ENCODE results near the gene CD79B. TPM values are rescaled to one million over a fixed set of nuclear protein-coding genes. Genes with fewer than 3 reads are reported as not detected.

Gene CD79B
- total and polyA plus RNA-seq, 2 of the 13 experiments (the other 11 are each of a cell fraction or from before 2014, with no cell fraction given): not detected

DNA sequence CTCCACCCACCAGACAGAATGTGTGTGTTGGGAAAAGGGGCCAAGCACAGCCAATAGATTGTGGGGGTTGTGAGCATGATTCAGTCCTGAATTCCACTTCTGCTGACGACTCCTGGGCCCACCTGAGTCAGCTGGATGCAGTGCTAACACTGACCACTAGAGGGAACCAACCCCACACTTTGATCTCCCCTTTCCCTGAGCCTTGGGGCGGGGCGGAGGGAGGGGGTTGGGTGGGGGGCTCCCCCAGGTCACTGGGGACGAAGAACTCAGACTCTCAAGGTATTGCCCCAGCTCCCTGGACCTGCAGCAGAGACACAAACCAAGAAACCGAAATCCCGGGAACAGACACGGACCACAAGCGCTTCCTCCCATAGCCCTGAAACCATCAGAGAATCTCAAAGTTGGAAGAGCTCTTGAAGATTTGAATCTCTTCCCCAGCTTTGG is 20.5 kb downstream of the CD79B start:
- BruUV-seq (replicated peaks): no TSS peak
- no peak overlapping the region for H3K4me3 ChIP-seq (replicated peaks in 1 of 3; ENCODE audit: insufficient read depth in 1 of 3, low read depth in 2 of 3, low read length in 3 of 3)
- H3K9ac ChIP-seq (ENCODE audit: insufficient read depth, low read depth, low read length): no peak overlapping the region
- FAIRE-seq (no peak), ATAC-seq (peak; percentile 80), DNase-seq (ENCODE audit: low spot score) (no peak)
- no peak overlapping the region for H3K4me2 ChIP-seq (ENCODE audit: low read depth, low read length)
- ChIA-PET POLR2A (interaction anchor here (1.7 kb wide), 1 partner anchor 138 kb away, joined by 5 read pairs; the partner anchor contains the start of genes CCDC47 and DDX42), CTCF (ENCODE audit: low intra/inter-chr PET ratio, low total read pairs) (interaction anchor here (1.0 to 2.2 kb wide), 5 partner anchors 35 to 114 kb away, joined by 3 to 10 read pairs (median 6); no protein-coding TSS in a partner anchor)
- H2AFZ ChIP-seq (ENCODE audit: low read length): no peak overlapping the region
- no peak overlapping the region for H3K27ac ChIP-seq (ENCODE audit: extremely low read length, insufficient read depth, low read length)
- in situ Hi-C loops (cut with HindIII; ENCODE audit: extremely low pct_ligation_motif_present, low pct_unique_long_range_greater_than_20kb) (loop anchor here (5.0 kb wide), 1 partner anchor 36 kb away; no protein-coding TSS in a partner anchor), intact Hi-C loops (cut with micrococcal nuclease; ENCODE audit: unreplicated experiment) (loop anchor here (1.0 to 10.0 kb wide), 2 partner anchors 40 to 223 kb away; partner anchors contain the start of gene ERN1)
- no peaks in the 10 kb centered on the region for H3K36me3 ChIP-seq (replicated peaks in 1 of 2; ENCODE audit: control insufficient read depth in 1 of 2, insufficient read depth in 2 of 2, low read length in 2 of 2)
- H4K20me1 ChIP-seq (ENCODE audit: insufficient read depth, low read length): no peaks in the 10 kb centered on the region
- WGBS (ENCODE audit: low lambda C conversion rate): 34% methylated on average over 8 of the region's 8 CpGs
- no peaks in the 10 kb centered on the region for H3K9me3 ChIP-seq (ENCODE audit: low read length)
- no peaks in the 10 kb centered on the region for H3K79me2 ChIP-seq (ENCODE audit: insufficient read depth, low read length)
- peaks cover 4 to 53% of the 10 kb centered on the region in 2 experiments; a peak in 4 of 5 replicates for H3K27me3 ChIP-seq (ENCODE audit: control insufficient read depth in 1 of 2, insufficient read depth in 2 of 2, low read length in 2 of 2)
- H3K4me1 ChIP-seq (ENCODE audit: insufficient read depth, low read length): peaks cover 10% of the 10 kb centered on the region
- TF ChIP-seq MYNN (CRISPR knock-in tag; IDR thresholded peaks at IDR 0.05; ENCODE audit: low read depth) (no peak), ZSCAN9 (CRISPR knock-in tag; IDR thresholded peaks at IDR 0.05; ENCODE audit: borderline replicate concordance) (no peak), ZNF546 (CRISPR knock-in tag; conservative IDR thresholded peaks at IDR 0.05) (no peak), TGIF2 (CRISPR knock-in tag; IDR thresholded peaks at IDR 0.05) (no peak), ZNF761 (CRISPR knock-in tag; conservative IDR thresholded peaks at IDR 0.05) (no peak), ETV5 (CRISPR knock-in tag; IDR thresholded peaks at IDR 0.05; ENCODE audit: borderline replicate concordance) (no peak), CEBPG (CRISPR knock-in tag; IDR thresholded peaks at IDR 0.05) (no peak), SP1 (IDR thresholded peaks at IDR 0.05) (no peak), SP1 (CRISPR knock-in tag; IDR thresholded peaks at IDR 0.05) (no peak), ZNF225 (CRISPR knock-in tag; IDR thresholded peaks at IDR 0.05) (no peak), ZNF615 (CRISPR knock-in tag; IDR thresholded peaks at IDR 0.05; ENCODE audit: borderline replicate concordance) (no peak), GABPB1 (CRISPR knock-in tag; IDR thresholded peaks at IDR 0.05) (no peak)
- TF ChIP-seq, protein P1, sequence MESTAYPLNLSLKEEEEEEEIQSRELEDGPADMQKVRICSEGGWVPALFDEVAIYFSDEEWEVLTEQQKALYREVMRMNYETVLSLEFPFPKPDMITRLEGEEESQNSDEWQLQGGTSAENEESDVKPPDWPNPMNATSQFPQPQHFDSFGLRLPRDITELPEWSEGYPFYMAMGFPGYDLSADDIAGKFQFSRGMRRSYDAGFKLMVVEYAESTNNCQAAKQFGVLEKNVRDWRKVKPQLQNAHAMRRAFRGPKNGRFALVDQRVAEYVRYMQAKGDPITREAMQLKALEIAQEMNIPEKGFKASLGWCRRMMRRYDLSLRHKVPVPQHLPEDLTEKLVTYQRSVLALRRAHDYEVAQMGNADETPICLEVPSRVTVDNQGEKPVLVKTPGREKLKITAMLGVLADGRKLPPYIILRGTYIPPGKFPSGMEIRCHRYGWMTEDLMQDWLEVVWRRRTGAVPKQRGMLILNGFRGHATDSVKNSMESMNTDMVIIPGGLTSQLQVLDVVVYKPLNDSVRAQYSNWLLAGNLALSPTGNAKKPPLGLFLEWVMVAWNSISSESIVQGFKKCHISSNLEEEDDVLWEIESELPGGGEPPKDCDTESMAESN (CRISPR knock-in tag; conservative IDR thresholded peaks at IDR 0.05): no peak
- TF ChIP-seq, protein P2, sequence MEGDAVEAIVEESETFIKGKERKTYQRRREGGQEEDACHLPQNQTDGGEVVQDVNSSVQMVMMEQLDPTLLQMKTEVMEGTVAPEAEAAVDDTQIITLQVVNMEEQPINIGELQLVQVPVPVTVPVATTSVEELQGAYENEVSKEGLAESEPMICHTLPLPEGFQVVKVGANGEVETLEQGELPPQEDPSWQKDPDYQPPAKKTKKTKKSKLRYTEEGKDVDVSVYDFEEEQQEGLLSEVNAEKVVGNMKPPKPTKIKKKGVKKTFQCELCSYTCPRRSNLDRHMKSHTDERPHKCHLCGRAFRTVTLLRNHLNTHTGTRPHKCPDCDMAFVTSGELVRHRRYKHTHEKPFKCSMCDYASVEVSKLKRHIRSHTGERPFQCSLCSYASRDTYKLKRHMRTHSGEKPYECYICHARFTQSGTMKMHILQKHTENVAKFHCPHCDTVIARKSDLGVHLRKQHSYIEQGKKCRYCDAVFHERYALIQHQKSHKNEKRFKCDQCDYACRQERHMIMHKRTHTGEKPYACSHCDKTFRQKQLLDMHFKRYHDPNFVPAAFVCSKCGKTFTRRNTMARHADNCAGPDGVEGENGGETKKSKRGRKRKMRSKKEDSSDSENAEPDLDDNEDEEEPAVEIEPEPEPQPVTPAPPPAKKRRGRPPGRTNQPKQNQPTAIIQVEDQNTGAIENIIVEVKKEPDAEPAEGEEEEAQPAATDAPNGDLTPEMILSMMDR (CRISPR knock-in tag; IDR thresholded peaks at IDR 0.05): peak; percentile 77
- TF ChIP-seq, protein P3, sequence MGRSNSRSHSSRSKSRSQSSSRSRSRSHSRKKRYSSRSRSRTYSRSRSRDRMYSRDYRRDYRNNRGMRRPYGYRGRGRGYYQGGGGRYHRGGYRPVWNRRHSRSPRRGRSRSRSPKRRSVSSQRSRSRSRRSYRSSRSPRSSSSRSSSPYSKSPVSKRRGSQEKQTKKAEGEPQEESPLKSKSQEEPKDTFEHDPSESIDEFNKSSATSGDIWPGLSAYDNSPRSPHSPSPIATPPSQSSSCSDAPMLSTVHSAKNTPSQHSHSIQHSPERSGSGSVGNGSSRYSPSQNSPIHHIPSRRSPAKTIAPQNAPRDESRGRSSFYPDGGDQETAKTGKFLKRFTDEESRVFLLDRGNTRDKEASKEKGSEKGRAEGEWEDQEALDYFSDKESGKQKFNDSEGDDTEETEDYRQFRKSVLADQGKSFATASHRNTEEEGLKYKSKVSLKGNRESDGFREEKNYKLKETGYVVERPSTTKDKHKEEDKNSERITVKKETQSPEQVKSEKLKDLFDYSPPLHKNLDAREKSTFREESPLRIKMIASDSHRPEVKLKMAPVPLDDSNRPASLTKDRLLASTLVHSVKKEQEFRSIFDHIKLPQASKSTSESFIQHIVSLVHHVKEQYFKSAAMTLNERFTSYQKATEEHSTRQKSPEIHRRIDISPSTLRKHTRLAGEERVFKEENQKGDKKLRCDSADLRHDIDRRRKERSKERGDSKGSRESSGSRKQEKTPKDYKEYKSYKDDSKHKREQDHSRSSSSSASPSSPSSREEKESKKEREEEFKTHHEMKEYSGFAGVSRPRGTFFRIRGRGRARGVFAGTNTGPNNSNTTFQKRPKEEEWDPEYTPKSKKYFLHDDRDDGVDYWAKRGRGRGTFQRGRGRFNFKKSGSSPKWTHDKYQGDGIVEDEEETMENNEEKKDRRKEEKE (IDR thresholded peaks at IDR 0.05): no peak
- TF ChIP-seq, protein P4, sequence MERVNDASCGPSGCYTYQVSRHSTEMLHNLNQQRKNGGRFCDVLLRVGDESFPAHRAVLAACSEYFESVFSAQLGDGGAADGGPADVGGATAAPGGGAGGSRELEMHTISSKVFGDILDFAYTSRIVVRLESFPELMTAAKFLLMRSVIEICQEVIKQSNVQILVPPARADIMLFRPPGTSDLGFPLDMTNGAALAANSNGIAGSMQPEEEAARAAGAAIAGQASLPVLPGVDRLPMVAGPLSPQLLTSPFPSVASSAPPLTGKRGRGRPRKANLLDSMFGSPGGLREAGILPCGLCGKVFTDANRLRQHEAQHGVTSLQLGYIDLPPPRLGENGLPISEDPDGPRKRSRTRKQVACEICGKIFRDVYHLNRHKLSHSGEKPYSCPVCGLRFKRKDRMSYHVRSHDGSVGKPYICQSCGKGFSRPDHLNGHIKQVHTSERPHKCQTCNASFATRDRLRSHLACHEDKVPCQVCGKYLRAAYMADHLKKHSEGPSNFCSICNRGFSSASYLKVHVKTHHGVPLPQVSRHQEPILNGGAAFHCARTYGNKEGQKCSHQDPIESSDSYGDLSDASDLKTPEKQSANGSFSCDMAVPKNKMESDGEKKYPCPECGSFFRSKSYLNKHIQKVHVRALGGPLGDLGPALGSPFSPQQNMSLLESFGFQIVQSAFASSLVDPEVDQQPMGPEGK (CRISPR knock-in tag; IDR thresholded peaks at IDR 0.05): peak; percentile 71; the same call in 1 of the 2 replicates
